Inflammatory macrophage treated with lipopolysaccharide for 1 hour (primary cell): ENCODE measurements around the gene ODAD4.

Experiments
- DNase-seq, 2 donors: peaks; one replicate each; pipeline ENCODE4 v3.0.0-alpha.2; 2020 to 2022

Gene ODAD4

GRCh38 chr17:41942626-41943373, 12.4 kb downstream of the ODAD4 start:
- no peak for DNase-seq

- no peak for DNase-seq
Observed at GRCh38 chr17:41943492-41943891, 13.1 kb downstream of the ODAD4 start.

- DNase-seq = peak in 1 of 2 donors; percentile 18
Observed at GRCh38 chr17:41944943-41945342, 14.5 kb downstream of the ODAD4 start.

GRCh38 chr17:41948762-41949460, 18.5 kb downstream of the ODAD4 start:
- DNase-seq = no peak

- DNase-seq = no peak
Observed at GRCh38 chr17:41956522-41956921, 26.1 kb downstream of the ODAD4 start.

GRCh38 chr17:41957031-41957868, 26.8 kb downstream of the ODAD4 start:
- no peak for DNase-seq

- no peak for DNase-seq
Observed at GRCh38 chr17:41957869-41958439, 27.5 kb downstream of the ODAD4 start.

- DNase-seq = no peak
Observed at GRCh38 chr17:41959030-41959335, 28.6 kb downstream of the ODAD4 start.

GRCh38 chr17:41959336-41960095, 29.1 kb downstream of the ODAD4 start:
- DNase-seq = no peak

GRCh38 chr17:41962111-41962510, 31.7 kb downstream of the ODAD4 start:
- no peak for DNase-seq

GRCh38 chr17:41962768-41963434, 32.5 kb downstream of the ODAD4 start:
- peak; percentile 34 to 82 for DNase-seq

GRCh38 chr17:41965694-41966462, 35.5 kb downstream of the ODAD4 start:
- DNase-seq = peak; percentile 19 to 22

- peak; percentile 88 to 95 for DNase-seq
Observed at GRCh38 chr17:41966463-41967140, 36.2 kb downstream of the ODAD4 start, which contains the start of gene CNP. TSS of gene CNP (plus strand) at chr17:41966795. CDS start at chr17:41966885, 90 bp downstream.

- DNase-seq = no peak
Observed at GRCh38 chr17:41967141-41967920, 36.9 kb downstream of the ODAD4 start.

GRCh38 chr17:41967921-41968578, 37.6 kb downstream of the ODAD4 start:
- no peak for DNase-seq

- no peak for DNase-seq
Observed at GRCh38 chr17:41968676-41969075, 38.3 kb downstream of the ODAD4 start.

- DNase-seq = no peak
Observed at GRCh38 chr17:41970901-41971331, 40.5 kb downstream of the ODAD4 start.

GRCh38 chr17:41971721-41972523, 41.5 kb downstream of the ODAD4 start:
- no peak for DNase-seq
